Measurements from ENCODE around the gene TMEM259. TPM values are rescaled to one million over a fixed set of nuclear protein-coding genes. Genes with fewer than 3 reads are reported as not detected.

TMEM259 gene
- total and polyA plus RNA-seq, 7 donors, result 67.1 to 133 (median 88.8) TPM

DNA sequence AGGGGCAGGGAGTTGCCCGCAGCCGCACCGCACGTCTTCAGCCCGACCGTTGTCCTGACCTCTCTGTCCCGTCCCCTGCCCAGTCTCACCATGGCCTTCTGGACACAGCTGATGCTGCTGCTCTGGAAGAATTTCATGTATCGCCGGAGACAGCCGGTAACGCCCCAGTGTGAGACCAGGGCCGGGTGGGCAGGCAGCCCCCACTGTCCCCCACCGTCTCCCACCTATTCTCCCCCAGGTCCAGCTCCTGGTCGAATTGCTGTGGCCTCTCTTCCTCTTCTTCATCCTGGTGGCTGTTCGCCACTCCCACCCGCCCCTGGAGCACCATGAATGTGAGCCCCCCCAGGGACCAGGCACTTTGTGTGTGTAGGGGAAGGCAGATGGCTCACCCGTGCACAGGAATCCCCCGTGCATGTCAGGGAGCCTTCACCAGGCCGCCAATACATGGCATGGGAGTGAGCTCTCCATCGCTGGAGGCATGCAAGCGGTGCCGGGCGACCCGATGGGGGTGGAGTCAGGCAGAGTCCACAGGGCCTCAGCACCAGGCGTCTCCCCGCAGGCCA, 20.4 kb upstream of the TMEM259 start:
- H3K4me1 ChIP-seq, result peaks cover 32% of the 10 kb centered on the region
- intact Hi-C loops (cut with DNase I), result loop anchor here (5.0 kb wide), 1 partner anchor 51 kb away; no protein-coding TSS in a partner anchor
- 8 to 12% (median 10%) methylated on average over 25 to 26 of the region's 26 CpGs for WGBS, 3 donors
- peak in 3 of 4 donors; percentile 5 to 28 (median 20) for ATAC-seq
- H3K27me3 ChIP-seq (ENCODE audit: insufficient read depth in 3 of 3, low read length in 2 of 3), result no peaks in the 10 kb centered on the region
- H3K36me3 ChIP-seq (ENCODE audit: insufficient read depth in 1 of 2, low read depth in 1 of 2), result peaks cover 0 to 21% of the 10 kb centered on the region in 2 donors
- H3K4me3 ChIP-seq, result peak overlapping the region; percentile 74
- H3K27ac ChIP-seq, result peak overlapping the region; percentile 82
- no peaks in the 10 kb centered on the region for H3K9me3 ChIP-seq
- no peak for TF ChIP-seq CTCF (IDR thresholded peaks at IDR 0.05)
- no peak for DNase-seq

DNA sequence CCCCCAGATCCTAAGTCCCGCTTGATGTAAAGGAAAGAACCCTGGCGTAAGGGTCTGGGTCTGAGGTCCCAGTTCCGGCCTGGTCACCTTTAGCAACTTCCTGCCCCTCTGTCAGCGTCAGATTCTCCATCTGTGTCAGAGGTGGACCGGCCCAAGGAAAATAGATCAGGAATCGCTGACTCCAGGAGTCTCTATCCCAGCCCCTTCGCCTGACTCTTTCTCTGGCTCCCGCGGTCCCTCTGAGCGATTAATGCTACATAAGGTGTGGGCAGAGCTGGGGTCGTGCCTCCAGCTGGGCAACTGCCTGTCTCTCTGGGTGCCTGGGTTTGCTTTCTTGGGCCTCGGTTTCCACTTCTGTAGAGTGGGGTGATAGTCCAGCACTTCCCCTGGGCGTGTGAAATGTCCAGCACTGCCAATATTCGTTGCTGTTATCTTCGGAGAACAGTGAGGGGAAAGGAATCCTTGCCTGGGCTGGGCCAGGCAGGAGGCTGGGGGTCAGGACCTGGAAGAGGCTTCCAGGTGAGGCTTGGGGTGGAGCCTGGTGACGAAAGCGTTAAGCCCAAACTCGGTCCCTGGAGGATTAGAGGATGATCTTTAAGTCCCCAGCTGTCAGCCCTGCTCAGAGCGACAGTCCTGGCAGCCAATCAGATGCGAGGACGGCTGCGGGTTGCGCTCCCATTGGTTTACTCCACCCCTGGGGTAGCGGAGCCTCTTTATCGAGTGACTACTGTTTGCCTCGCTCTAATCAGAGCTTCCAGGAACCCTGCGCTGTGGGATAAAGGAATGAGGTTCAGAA, 19.8 kb upstream of the TMEM259 start:
- ATAC-seq, result peak; percentile 77 to 88 (median 81)
- 1 to 2% (median 2%) methylated on average over 27 of the region's 27 CpGs for WGBS, 3 donors
- no peak for TF ChIP-seq CTCF (IDR thresholded peaks at IDR 0.05)
- Histone ChIP-seq H3K4me1 (peaks cover 32% of the 10 kb centered on the region), H3K9me3 (no peaks in the 10 kb centered on the region), H3K4me3 (peak overlapping the region; percentile 74), H3K27me3 (ENCODE audit: insufficient read depth in 3 of 3, low read length in 2 of 3) (no peaks in the 10 kb centered on the region), H3K27ac (peak overlapping the region; percentile 82), H3K36me3 (ENCODE audit: insufficient read depth in 1 of 2, low read depth in 1 of 2) (peaks cover 0 to 14% of the 10 kb centered on the region in 2 donors)
- peak; percentile 90 to 95 for DNase-seq
- intact Hi-C loops (cut with DNase I), result loop anchor here (5.0 kb wide), 1 partner anchor 52 kb away; no protein-coding TSS in a partner anchor

DNA sequence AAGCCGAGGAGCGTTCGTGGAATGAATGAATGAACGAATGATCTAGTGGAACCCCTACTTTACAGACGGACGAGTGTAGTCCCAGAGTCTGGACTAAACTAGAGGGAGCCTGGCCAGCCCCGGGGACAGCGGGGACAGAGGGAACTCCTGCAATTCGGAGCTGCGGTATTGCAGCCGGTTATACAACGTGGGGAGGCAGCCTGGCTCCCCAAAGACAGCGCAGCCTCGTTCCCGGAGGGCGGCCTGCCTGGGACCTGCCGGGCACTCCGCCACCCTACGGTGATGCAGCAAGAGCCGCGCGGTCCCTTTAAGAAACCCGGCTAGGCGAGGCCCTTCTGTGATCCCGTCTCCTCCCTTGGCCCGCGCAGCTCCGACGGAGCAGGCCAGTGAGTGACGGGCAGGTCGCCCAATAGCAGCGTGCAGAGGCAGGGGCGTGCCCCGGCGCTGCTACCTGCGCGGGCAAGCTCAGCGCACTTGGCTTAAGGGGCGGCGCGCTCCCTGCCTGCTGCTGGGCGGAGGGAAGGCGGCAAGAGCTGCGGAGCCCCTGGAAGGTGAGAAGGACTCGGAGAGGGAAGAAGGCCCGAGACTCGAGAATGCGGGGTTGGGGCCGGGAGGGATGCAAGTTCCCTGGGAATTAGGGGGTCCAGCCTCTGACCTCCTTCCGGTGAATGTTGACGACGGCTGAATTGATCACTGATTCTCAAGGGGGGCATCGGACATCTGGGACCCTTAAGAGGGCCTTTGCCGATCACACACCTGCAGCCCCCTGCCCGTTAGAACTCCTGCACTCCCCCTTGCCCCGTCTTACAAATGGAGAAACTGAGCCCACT, 18.9 kb upstream of the TMEM259 start, which contains the start of gene ABCA7:
TSS of gene ABCA7 (plus strand) at position 462 of the 830 bp plus-strand sequence. CDS start 1,255 bp downstream, outside the sequence.
- Histone ChIP-seq H3K4me3 (peak within 1 kb of the TSS; percentile 74), H3K27ac (peak within 1 kb of the TSS; percentile 82), H3K27me3 (ENCODE audit: insufficient read depth in 3 of 3, low read length in 2 of 3) (no peaks in the 10 kb centered on the region), H3K36me3 (ENCODE audit: insufficient read depth in 1 of 2, low read depth in 1 of 2) (peaks cover 0 to 11% of the 10 kb centered on the region in 2 donors), H3K9me3 (no peaks in the 10 kb centered on the region), H3K4me1 (peaks cover 32% of the 10 kb centered on the region)
- DNase-seq (peak; percentile 98 to 99), ATAC-seq (peak; percentile 89 to 92 (median 91))
- no peak for TF ChIP-seq CTCF (IDR thresholded peaks at IDR 0.05)
- WGBS, 3 donors, result 1 to 2% (median 1%) methylated on average over 43 to 56 of the region's 56 CpGs
- intact Hi-C loops (cut with DNase I), result loop anchor here (5.0 kb wide), 1 partner anchor 52 kb away; no protein-coding TSS in a partner anchor

DNA sequence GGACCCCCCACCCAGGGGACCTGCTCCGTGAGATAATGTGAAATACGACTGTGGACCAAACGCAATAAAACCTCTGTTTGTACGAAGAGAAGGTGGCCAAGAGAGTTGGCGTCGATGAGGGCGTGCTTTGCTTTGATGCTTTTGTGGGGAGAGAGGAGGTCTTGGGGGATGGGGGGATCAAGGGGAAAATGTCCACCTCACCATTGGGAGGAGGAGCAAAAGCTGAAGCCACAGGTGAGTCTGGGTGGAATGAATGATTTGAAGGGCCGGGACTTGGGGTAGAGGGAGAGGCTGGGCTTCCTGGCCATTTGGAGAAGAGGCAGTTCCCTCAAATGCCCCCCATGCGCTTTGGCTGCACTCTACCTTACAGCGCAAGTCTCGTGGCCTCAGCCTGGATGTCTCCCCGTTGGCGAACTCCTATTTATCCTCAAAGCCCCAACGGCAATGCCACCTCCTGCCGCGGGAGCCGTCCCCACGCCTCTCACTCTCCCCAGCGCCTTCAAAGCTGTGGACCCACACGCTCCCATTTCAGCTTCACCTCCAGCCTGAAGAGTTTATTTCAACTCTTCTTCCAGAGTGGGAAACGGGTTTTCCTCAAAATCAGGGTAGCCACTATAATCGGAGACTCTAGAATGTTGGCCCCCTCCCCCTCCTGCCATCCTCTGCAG, 18.2 kb upstream of the TMEM259 start:
- DNase-seq (peak; percentile 21 to 50), ATAC-seq (no peak)
- H3K27ac ChIP-seq, result peak overlapping the region; percentile 82
- H3K27me3 ChIP-seq (ENCODE audit: insufficient read depth in 3 of 3, low read length in 2 of 3), result no peaks in the 10 kb centered on the region
- peak overlapping the region; percentile 74 for H3K4me3 ChIP-seq
- peaks cover 0 to 5% of the 10 kb centered on the region in 2 donors for H3K36me3 ChIP-seq (ENCODE audit: insufficient read depth in 1 of 2, low read depth in 1 of 2)
- TF ChIP-seq CTCF (IDR thresholded peaks at IDR 0.05), result no peak
- no peaks in the 10 kb centered on the region for H3K9me3 ChIP-seq
- intact Hi-C loops (cut with DNase I), result no loop called here
- H3K4me1 ChIP-seq, result peaks cover 32% of the 10 kb centered on the region
- 63 to 65% (median 64%) methylated on average over 20 to 22 of the region's 22 CpGs for WGBS, 3 donors
